Osteoblast (primary cell): Measurements from ENCODE around the gene ALKBH4. TPM values are rescaled to one million over a fixed set of nuclear protein-coding genes. Genes with fewer than 3 reads are reported as not detected.

Experiments used
- DNase-seq: peaks from one replicate; pipeline ENCODE4 v3.0.0; 2011; ENCODE audit warnings: low spot score, mixed read lengths; ENCODE audit not compliant: insufficient read length; ENCODE audit errors: missing footprints
- H2AFZ ChIP-seq: 2 replicates; pipeline ENCODE4 v1.6.0; 2011; ENCODE audit warnings: mild to moderate bottlenecking, low read length
- H3K27ac ChIP-seq: 2 replicates; pipeline ENCODE4 v1.5.1; 2011; ENCODE audit warnings: mild to moderate bottlenecking, low read depth, low read length, moderate library complexity
- H3K27me3 ChIP-seq: 2 replicates; pipeline ENCODE4 v1.6.0; 2012; ENCODE audit warnings: mild to moderate bottlenecking, control low read depth, inconsistent platforms, low read length, moderate library complexity; ENCODE audit not compliant: insufficient read depth
- H3K36me3 ChIP-seq: 2 replicates; pipeline ENCODE4 v1.5.1; 2011; ENCODE audit warnings: mild to moderate bottlenecking, low read length, control low read depth, moderate library complexity; ENCODE audit not compliant: insufficient read depth
- H3K4me1 ChIP-seq: 2 replicates; pipeline ENCODE4 v1.5.1; 2011; ENCODE audit warnings: mild to moderate bottlenecking, low read length, control low read depth, moderate library complexity; ENCODE audit not compliant: insufficient read depth
- H3K4me2 ChIP-seq: 2 replicates; pipeline ENCODE4 v1.6.0; 2011; ENCODE audit warnings: mild to moderate bottlenecking, low read length; ENCODE audit not compliant: insufficient read depth
- H3K4me3 ChIP-seq: fragments of 200-600 bp; sonication (generic); 3 replicates; pipeline ENCODE4 v1.5.1; 2012; ENCODE audit warnings: mild to moderate bottlenecking, low read length, inconsistent platforms; ENCODE audit not compliant: insufficient read depth
- H3K79me2 ChIP-seq: 2 replicates; pipeline ENCODE4 v1.6.0; 2012; ENCODE audit warnings: mild to moderate bottlenecking, low read length, control low read depth, inconsistent platforms; ENCODE audit not compliant: insufficient read depth
- H3K9me3 ChIP-seq: 2 replicates; pipeline ENCODE4 v1.5.1; 2011; ENCODE audit warnings: low read depth, low read length, control low read depth
- H4K20me1 ChIP-seq: 2 replicates; pipeline ENCODE4 v1.6.0; 2012; ENCODE audit warnings: mild to moderate bottlenecking, low read length, control low read depth; ENCODE audit not compliant: insufficient read depth
- CTCF ChIP-seq: IDR thresholded peaks from 2 replicates; pipeline ENCODE4 v1.5.1; 2011; ENCODE audit warnings: mild to moderate bottlenecking, low read depth, low read length, moderate library complexity; ENCODE audit errors: extremely low read depth
- total RNA-seq: library from RNA; depleted of rRNA; stranded (reverse); fragments of >200 nt; gene quantifications from 2 replicates; pipeline ENCODE4 v1.2.3, GENCODE V29; 2012

Gene ALKBH4
- total RNA-seq, 1 donor: 16.3 TPM

- Histone ChIP-seq H2AFZ (no peak overlapping the region), H3K36me3 (peaks cover 24% of the 10 kb centered on the region), H4K20me1 (no peaks in the 10 kb centered on the region), H3K4me1 (no peaks in the 10 kb centered on the region), H3K27ac (no peak overlapping the region), H3K4me3 (no peak overlapping the region), H3K79me2 (peaks cover 3% of the 10 kb centered on the region), H3K27me3 (no peaks in the 10 kb centered on the region), H3K4me2 (no peak overlapping the region), H3K9me3 (no peaks in the 10 kb centered on the region)
- TF ChIP-seq CTCF: no peak
- peak; percentile 81 for DNase-seq
These were observed 8.8 kb upstream of the ALKBH4 start for GRCh38 chr7:102473271-102473991.

GRCh38 chr7:102472126-102473041 lies 7.7 kb upstream of the ALKBH4 start:
- H3K36me3 ChIP-seq: peaks cover 24% of the 10 kb centered on the region
- no peak overlapping the region for H2AFZ ChIP-seq
- no peak for TF ChIP-seq CTCF
- H3K4me2 ChIP-seq: no peak overlapping the region
- H3K79me2 ChIP-seq: peaks cover 3% of the 10 kb centered on the region
- no peaks in the 10 kb centered on the region for H3K4me1 ChIP-seq
- H3K27me3 ChIP-seq: no peaks in the 10 kb centered on the region
- H3K4me3 ChIP-seq: no peak overlapping the region
- H4K20me1 ChIP-seq: no peaks in the 10 kb centered on the region
- no peaks in the 10 kb centered on the region for H3K9me3 ChIP-seq
- no peak overlapping the region for H3K27ac ChIP-seq
- peak; percentile 80 for DNase-seq

GRCh38 chr7:102471791-102472125 lies 7.1 kb upstream of the ALKBH4 start:
- Histone ChIP-seq H3K4me2 (no peak overlapping the region), H3K27me3 (no peaks in the 10 kb centered on the region), H4K20me1 (no peaks in the 10 kb centered on the region), H3K9me3 (no peaks in the 10 kb centered on the region), H3K36me3 (peaks cover 24% of the 10 kb centered on the region), H2AFZ (no peak overlapping the region), H3K79me2 (peaks cover 3% of the 10 kb centered on the region), H3K4me1 (no peaks in the 10 kb centered on the region), H3K4me3 (no peak overlapping the region), H3K27ac (no peak overlapping the region)
- TF ChIP-seq CTCF: no peak
- no peak for DNase-seq
